ENCODE measurements around the gene MMRN1. TPM values are rescaled to one million over a fixed set of nuclear protein-coding genes. Genes with fewer than 3 reads are reported as not detected.

MMRN1 gene
- total and polyA plus RNA-seq, 2 of the 8 experiments (the other 6 are each of a cell fraction or from before 2014, with no cell fraction given), result not detected

DNA sequence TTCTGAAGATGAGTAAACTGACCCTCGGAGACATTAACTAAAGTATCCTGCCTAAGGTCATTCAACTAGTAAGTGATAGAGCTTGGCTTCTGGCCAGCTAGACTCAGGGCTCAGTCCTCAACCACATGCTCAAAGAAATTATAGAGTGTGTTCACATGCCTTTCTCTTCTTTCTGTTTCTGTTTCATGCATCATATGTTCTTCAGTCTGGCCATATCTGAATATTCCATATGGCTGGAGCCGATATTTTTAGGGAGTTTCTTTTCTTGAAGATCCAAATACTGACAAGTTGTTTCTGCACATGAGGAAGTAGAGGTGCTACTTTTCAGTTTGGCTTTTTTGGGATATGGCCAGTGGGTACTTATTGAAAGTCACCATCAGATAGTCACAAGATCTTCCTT is 44.9 kb downstream of the MMRN1 start (continued):
- TF ChIP-seq, protein P1, sequence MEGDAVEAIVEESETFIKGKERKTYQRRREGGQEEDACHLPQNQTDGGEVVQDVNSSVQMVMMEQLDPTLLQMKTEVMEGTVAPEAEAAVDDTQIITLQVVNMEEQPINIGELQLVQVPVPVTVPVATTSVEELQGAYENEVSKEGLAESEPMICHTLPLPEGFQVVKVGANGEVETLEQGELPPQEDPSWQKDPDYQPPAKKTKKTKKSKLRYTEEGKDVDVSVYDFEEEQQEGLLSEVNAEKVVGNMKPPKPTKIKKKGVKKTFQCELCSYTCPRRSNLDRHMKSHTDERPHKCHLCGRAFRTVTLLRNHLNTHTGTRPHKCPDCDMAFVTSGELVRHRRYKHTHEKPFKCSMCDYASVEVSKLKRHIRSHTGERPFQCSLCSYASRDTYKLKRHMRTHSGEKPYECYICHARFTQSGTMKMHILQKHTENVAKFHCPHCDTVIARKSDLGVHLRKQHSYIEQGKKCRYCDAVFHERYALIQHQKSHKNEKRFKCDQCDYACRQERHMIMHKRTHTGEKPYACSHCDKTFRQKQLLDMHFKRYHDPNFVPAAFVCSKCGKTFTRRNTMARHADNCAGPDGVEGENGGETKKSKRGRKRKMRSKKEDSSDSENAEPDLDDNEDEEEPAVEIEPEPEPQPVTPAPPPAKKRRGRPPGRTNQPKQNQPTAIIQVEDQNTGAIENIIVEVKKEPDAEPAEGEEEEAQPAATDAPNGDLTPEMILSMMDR (IDR thresholded peaks at IDR 0.05; ENCODE audit: control extremely low read depth in 1 of 3, insufficient read depth in 1 of 3, low read depth in 1 of 3, low read length in 3 of 3), result no peak
- TF ChIP-seq SIX5 (IDR thresholded peaks at IDR 0.05; ENCODE audit: low read depth, low read length) (no peak), RXRA (IDR thresholded peaks at IDR 0.05; ENCODE audit: insufficient read depth, low read depth, low read length) (no peak), SP2 (IDR thresholded peaks at IDR 0.05; ENCODE audit: low read length) (no peak), HDAC6 (IDR thresholded peaks at IDR 0.05; ENCODE audit: low read depth, low read length) (no peak), RBBP5 (IDR thresholded peaks at IDR 0.05; ENCODE audit: borderline replicate concordance, low read depth, low read length) (no peak)
